Retinal pigment epithelial cell (primary cell): ENCODE measurements around the gene UBE2D3.
A peak's percentile ranks its signal among the peaks of the same experiment; 100 is the strongest.

Experiments
- DNase-seq: peaks from one replicate; pipeline ENCODE4 v3.0.0-alpha.2; 2010; ENCODE audit warnings: low read depth
- H3K4me3 ChIP-seq: 2 replicates; pipeline ENCODE4 v1.5.1; 2011; ENCODE audit warnings: mild to moderate bottlenecking, low read length, control low read depth, moderate library complexity
- CTCF ChIP-seq: conservative IDR thresholded peaks from 2 replicates; pipeline ENCODE4 v1.5.1; 2011; ENCODE audit warnings: low read depth, low read length, control low read depth, inconsistent platforms

Gene UBE2D3

GRCh38 chr4:102761296-102761701 lies 66.1 kb downstream of the UBE2D3 start:
- no peak for TF ChIP-seq CTCF
- peak; percentile 20 for DNase-seq
- peak overlapping the region; percentile 87 for H3K4me3 ChIP-seq

GRCh38 chr4:102760645-102761295 lies 66.6 kb downstream of the UBE2D3 start, which contains the start of gene MANBA:
Gene MANBA, minus strand, starts transcription at chr4:102760968. Its CDS starts 74 bp downstream, at chr4:102760894.
- TF ChIP-seq CTCF: peak; percentile 1
- peak; percentile 23 for DNase-seq
- H3K4me3 ChIP-seq: peak within 1 kb of the TSS; percentile 87

- peak overlapping the region; percentile 87 for H3K4me3 ChIP-seq
- TF ChIP-seq CTCF: no peak
- DNase-seq: peak; percentile 13
Measured at GRCh38 chr4:102759831-102760644, 67.3 kb downstream of the UBE2D3 start.

- H3K4me3 ChIP-seq: no peak overlapping the region
- DNase-seq: no peak
- no peak for TF ChIP-seq CTCF
Measured at GRCh38 chr4:102758241-102759160, 68.8 kb downstream of the UBE2D3 start.

GRCh38 chr4:102757681-102758080 lies 69.7 kb downstream of the UBE2D3 start:
- no peak for DNase-seq
- no peak for TF ChIP-seq CTCF
- H3K4me3 ChIP-seq: no peak overlapping the region

GRCh38 chr4:102754044-102754443 lies 73.3 kb downstream of the UBE2D3 start:
- DNase-seq: no peak
- H3K4me3 ChIP-seq: no peak overlapping the region
- no peak for TF ChIP-seq CTCF
